Loucy (cell line): ENCODE data around the gene PBX2.

Experiments
- H2AFZ ChIP-seq: fragments of 200-600 bp; sonication (generic); 2 replicates; pipeline ENCODE4 v1.6.0; 2016; ENCODE audit warnings: antibody characterized with exemption, mild to moderate bottlenecking, low read length, moderate library complexity
- H3F3A ChIP-seq: fragments of 200-600 bp; 2 replicates; pipeline ENCODE4 v1.6.0; 2016; ENCODE audit warnings: antibody characterized with exemption, low read depth, mild to moderate bottlenecking
- H3K27me3 ChIP-seq: fragments of 200-600 bp; sonication (generic); 2 replicates; pipeline ENCODE4 v1.6.1; 2014; ENCODE audit warnings: low read length, mild to moderate bottlenecking; ENCODE audit not compliant: insufficient read depth, poor library complexity, severe bottlenecking
- H3K36me3 ChIP-seq: fragments of 200-600 bp; sonication (generic); 2 replicates; pipeline ENCODE4 v1.6.1; 2016; ENCODE audit warnings: low read length; ENCODE audit not compliant: insufficient read depth
- H3K4me1 ChIP-seq: fragments of 200-600 bp; sonication (generic); 2 replicates; pipeline ENCODE4 v1.5.1; 2014; ENCODE audit warnings: low read length, mild to moderate bottlenecking; ENCODE audit not compliant: insufficient read depth, poor library complexity, severe bottlenecking
- H3K4me2 ChIP-seq: fragments of 200-600 bp; sonication (generic); 2 replicates; pipeline ENCODE4 v1.6.0; 2014; ENCODE audit warnings: antibody characterized with exemption, low read length, low read depth, mild to moderate bottlenecking; ENCODE audit not compliant: poor library complexity, severe bottlenecking
- H3K4me3 ChIP-seq: fragments of 200-600 bp; sonication (generic); 2 replicates; pipeline ENCODE4 v1.5.1; 2014; ENCODE audit warnings: low read length, mild to moderate bottlenecking, mixed read lengths; ENCODE audit not compliant: poor library complexity, severe bottlenecking
- H3K79me2 ChIP-seq: fragments of 200-600 bp; sonication (generic); 2 replicates; pipeline ENCODE4 v1.6.1; 2014; ENCODE audit warnings: low read length; ENCODE audit not compliant: insufficient read depth
- H3K9ac ChIP-seq: fragments of 200-600 bp; sonication (generic); 2 replicates; pipeline ENCODE4 v1.6.0; 2014; ENCODE audit warnings: mild to moderate bottlenecking, low read depth, low read length, moderate library complexity; ENCODE audit not compliant: poor library complexity, severe bottlenecking
- H3K9me2 ChIP-seq: fragments of 200-600 bp; sonication (generic); replicated peaks from 2 replicates; pipeline ENCODE4 v1.6.1; 2016; ENCODE audit warnings: low read depth, low read length, mixed read lengths
- H3K9me3 ChIP-seq: fragments of 200-600 bp; sonication (generic); 2 replicates; pipeline ENCODE4 v1.6.1; 2014; ENCODE audit warnings: mild to moderate bottlenecking, antibody characterized with exemption, low read length, low read depth; ENCODE audit not compliant: insufficient read depth
- H4K20me1 ChIP-seq: fragments of 200-600 bp; sonication (generic); 2 replicates; pipeline ENCODE4 v1.6.0; 2014; ENCODE audit warnings: antibody characterized with exemption, low read length, mild to moderate bottlenecking; ENCODE audit not compliant: insufficient read depth, poor library complexity, severe bottlenecking
- EZH2phosphoT487 ChIP-seq: fragments of 200-600 bp; IDR thresholded peaks from 2 replicates; pipeline ENCODE4 v1.6.1; 2018; ENCODE audit warnings: antibody characterized with exemption, mild to moderate bottlenecking, moderate library complexity, borderline replicate concordance
- TF ChIP-seq, protein P1 (sequence below): fragments of 200-600 bp; sonication (generic); conservative IDR thresholded peaks from 2 replicates; pipeline ENCODE4 v1.5.1; 2014; ENCODE audit warnings: mild to moderate bottlenecking, antibody characterized with exemption, low read length

The PBX2 gene

DNA sequence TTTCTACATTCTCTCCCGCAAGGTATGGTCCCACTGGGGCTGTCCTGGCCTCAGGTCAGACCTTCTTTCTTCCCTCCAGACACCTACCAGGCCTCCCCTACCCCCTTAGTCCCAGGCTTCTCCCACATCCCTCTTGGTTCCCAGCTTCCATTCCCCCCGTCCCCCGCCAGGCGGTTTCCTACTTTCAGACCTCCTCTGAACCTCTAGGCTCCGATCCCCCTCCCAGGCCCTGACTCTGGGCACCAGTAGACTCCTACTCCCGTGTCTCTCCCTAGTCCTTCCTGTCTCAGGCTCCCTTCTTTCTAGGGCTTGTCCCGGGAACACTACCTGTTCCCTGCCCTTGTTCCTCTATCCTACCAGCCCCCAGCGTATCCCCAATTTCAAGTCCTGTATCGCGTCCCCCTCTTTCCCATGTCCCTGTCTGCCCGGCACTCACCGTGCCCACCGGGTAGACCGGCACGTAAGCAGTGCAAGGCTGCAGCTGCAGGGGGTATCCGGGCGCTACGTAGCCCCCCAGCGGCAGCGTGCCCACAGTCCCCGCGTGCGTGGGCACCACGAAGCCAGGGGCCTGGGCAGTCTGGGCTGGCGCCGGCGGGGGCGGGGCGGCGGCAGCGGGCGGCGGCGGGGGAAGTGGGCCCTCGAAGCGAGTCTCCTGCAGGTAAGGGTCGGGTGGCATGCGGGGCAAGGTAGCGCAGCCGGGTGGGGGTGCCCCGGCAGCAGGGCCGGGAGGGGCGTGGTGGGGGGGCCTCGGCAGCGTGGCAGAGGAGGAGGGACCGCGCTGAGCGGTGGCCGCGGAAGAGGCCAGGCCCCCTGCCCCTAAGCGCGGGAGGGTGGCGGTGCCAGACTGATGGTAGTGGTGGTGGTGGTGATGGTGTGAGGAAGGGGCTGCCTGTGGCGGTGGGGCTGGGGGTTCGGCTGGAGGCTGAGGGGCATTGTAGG is 39.8 kb downstream of the PBX2 start:
- Histone ChIP-seq H3K27me3 (no peaks in the 10 kb centered on the region), H3K4me3 (no peak overlapping the region), H3K4me1 (peaks cover 13% of the 10 kb centered on the region), H3K4me2 (no peak overlapping the region), H4K20me1 (no peaks in the 10 kb centered on the region), H3K36me3 (no peaks in the 10 kb centered on the region), H3F3A (no peaks in the 10 kb centered on the region), H3K9me2 (no peaks in the 10 kb centered on the region), H3K9ac (no peak overlapping the region), H2AFZ (no peak overlapping the region), H3K9me3 (no peaks in the 10 kb centered on the region), H3K79me2 (peaks cover 6% of the 10 kb centered on the region)
- TF ChIP-seq, protein P1, sequence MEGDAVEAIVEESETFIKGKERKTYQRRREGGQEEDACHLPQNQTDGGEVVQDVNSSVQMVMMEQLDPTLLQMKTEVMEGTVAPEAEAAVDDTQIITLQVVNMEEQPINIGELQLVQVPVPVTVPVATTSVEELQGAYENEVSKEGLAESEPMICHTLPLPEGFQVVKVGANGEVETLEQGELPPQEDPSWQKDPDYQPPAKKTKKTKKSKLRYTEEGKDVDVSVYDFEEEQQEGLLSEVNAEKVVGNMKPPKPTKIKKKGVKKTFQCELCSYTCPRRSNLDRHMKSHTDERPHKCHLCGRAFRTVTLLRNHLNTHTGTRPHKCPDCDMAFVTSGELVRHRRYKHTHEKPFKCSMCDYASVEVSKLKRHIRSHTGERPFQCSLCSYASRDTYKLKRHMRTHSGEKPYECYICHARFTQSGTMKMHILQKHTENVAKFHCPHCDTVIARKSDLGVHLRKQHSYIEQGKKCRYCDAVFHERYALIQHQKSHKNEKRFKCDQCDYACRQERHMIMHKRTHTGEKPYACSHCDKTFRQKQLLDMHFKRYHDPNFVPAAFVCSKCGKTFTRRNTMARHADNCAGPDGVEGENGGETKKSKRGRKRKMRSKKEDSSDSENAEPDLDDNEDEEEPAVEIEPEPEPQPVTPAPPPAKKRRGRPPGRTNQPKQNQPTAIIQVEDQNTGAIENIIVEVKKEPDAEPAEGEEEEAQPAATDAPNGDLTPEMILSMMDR = no peak

DNA sequence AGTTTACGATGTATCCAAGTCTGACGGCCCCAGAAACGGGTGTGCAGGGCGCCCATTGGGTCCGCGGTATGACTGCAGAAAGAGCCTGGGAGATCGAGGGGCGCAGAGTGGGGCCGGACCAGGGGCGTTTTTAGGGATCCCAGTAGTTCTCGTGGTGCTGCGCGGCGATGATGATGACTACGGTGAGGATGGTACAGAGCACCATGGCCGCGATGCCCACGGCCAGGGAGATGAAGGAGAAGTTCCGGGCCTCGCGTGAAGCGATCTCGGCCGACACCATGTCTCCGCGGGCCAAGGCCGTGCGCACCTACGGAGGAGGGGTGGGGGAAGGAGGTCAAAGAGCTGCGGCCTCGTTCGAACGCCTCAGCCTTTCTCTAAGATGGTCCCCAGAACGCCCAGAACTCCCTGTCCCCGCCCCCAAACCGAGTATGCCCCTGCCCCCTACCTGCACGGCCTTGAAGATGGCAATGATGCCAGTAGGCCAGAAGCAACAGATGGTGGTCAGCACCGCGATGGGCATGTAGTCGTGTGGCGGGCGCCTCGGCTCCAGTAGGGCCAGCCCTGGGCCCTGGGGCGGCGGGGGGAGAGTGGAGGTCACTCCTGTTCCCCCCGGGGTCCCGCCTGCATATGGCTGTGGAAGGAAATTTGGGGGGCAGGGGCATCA is 40.8 kb downstream of the PBX2 start:
- Histone ChIP-seq H3K36me3 (no peaks in the 10 kb centered on the region), H3K9me2 (no peaks in the 10 kb centered on the region), H3K4me2 (no peak overlapping the region), H3K79me2 (no peaks in the 10 kb centered on the region), H4K20me1 (no peaks in the 10 kb centered on the region), H3K4me3 (no peak overlapping the region), H3K9me3 (no peaks in the 10 kb centered on the region), H3K4me1 (peaks cover 8% of the 10 kb centered on the region), H3K27me3 (no peaks in the 10 kb centered on the region), H3K9ac (no peak overlapping the region), H3F3A (no peaks in the 10 kb centered on the region), H2AFZ (no peak overlapping the region)
- no peak for TF ChIP-seq EZH2phosphoT487

DNA sequence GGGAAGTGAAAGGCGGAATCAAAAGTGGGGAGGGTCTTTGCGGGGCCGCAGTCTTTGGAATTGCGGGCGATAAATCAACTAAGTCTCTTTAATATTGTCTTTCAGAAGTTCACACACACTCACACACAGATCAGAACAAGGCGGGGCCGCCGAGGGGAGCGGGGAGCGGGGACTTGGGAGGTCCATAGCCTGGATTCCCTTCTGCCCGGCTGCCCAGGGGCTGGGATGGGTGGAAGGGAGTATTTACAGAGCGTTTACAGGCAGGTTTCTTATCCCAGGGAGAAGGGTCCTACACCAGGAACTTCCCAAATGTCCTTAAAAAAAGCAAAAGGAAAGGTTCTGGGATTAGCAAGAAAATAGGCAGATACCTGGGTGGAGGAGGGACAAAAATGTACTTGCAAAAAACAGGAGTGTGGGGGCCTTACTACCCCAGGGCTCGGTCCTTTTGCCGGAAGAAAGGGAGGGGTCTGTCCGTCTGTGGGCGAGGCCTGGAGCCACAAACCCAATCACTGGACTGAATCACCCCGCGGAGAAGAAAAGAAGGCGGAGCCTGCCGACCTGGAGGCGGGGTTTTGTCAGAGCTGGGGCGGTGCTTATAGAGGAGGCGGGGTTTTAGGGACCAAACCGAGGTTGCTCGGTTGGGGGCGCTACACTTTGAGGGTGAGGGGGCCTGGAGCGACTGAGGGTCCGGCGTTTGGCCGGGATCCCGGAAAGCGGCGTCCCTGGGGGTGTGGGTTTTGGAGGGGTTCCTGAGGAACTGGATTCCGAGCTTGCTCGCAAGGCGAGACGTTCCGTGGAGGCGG is 41.5 kb downstream of the PBX2 start:
- no peak overlapping the region for H3K4me3 ChIP-seq
- TF ChIP-seq EZH2phosphoT487 = no peak
- TF ChIP-seq, protein P1 = no peak
- peaks cover 6% of the 10 kb centered on the region for H3K4me1 ChIP-seq
- no peaks in the 10 kb centered on the region for H4K20me1 ChIP-seq
- H3K9me3 ChIP-seq = no peaks in the 10 kb centered on the region
- no peak overlapping the region for H2AFZ ChIP-seq
- H3K36me3 ChIP-seq = no peaks in the 10 kb centered on the region
- no peaks in the 10 kb centered on the region for H3K79me2 ChIP-seq
- H3K9ac ChIP-seq = no peak overlapping the region
- no peaks in the 10 kb centered on the region for H3K27me3 ChIP-seq
- no peaks in the 10 kb centered on the region for H3K9me2 ChIP-seq
- H3K4me2 ChIP-seq = no peak overlapping the region
- H3F3A ChIP-seq = no peaks in the 10 kb centered on the region
